Erythroblast (primary cell): ENCODE data around the gene EGR4.

ENCODE experiments used
- DNase-seq, 2 experiments: peaks; one replicate each; lab custom pipeline; 2025; lab: John Stamatoyannopoulos, UW
- GATA1 ChIP-seq: IDR thresholded peaks from 2 replicates; pipeline ENCODE4 v1.6.1; 2011; ENCODE audit warnings: low read depth, mild to moderate bottlenecking, control low read depth, low read length, moderate library complexity
- POLR2A ChIP-seq: IDR thresholded peaks from 2 replicates; pipeline ENCODE4 v1.6.1; 2011; ENCODE audit warnings: mild to moderate bottlenecking, low read length

Gene EGR4

DNA sequence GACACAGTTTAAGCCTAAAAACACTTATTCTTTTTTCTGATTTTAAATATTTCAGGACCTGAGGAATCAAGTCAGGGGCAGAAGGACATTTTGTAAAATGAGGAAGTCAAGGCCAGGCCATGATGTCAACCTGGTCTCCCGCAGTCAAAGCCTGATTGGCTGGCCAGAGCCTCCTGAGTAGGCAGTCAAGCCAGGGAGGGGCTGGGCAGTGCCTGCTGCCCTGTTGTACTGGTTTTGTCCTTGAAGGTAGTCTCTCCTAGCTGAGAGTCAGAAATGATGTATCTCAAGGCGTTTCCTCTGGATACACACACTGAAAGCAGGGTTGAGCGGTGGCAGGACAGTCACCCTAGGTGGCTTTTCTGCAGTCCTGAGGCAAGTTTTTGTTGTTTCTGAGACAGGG, 39.4 kb downstream of the EGR4 start:
- TF ChIP-seq GATA1 = no peak
- DNase-seq = no peak

DNA sequence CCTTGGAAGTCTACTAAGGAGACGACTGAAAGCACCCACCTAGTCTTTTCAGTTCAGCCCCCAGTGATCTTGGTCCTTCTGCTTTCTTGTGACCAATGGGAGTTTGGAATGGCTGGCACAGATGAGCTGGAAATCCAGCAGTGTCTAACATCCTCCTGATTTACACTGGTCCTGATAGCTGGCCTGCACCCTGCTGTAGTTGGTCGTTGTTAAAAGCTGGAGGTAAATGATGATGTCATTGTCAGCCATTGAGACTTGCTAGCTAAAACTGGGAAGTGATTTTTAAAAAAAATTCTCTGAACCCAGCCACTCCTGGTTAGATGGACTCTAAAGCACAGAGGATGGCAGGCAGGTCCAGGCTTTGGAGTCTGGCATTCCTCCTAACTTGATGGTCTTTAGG, 39.9 kb downstream of the EGR4 start:
- TF ChIP-seq GATA1 (no peak), POLR2A (no peak)
- no peak for DNase-seq

DNA sequence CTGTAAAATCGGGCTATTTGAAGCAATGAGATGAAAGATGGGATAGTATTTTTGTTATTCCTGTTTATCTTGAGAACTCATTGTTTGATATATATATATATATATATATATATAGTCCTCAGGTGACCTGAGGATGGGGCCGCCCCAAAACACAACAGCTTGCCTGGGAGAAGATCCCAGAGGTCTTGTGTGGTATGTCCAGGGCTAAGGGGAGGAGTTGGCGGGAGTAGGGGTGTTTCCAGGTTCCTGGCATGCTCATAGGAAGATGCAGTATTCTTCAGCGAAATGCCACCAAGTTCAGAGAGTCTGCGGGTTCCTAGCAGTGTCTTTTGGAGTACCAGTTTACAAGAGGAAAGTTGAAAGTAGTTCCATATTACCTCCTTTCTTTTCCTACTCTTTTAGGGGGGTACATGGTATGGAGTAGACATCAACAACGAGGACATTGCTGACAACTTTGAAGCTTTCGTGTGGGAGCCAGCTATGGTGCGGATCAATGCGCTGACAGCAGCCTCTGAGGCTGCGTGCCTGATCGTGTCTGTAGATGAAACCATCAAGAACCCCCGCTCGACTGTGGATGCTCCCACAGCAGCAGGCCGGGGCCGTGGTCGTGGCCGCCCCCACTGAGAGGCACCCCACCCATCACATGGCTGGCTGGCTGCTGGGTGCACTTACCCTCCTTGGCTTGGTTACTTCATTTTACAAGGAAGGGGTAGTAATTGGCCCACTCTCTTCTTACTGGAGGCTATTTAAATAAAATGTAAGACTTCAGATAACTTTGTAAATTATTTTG, 40.9 kb downstream of the EGR4 start:
- TF ChIP-seq POLR2A (no peak), GATA1 (no peak)
- DNase-seq = no peak

DNA sequence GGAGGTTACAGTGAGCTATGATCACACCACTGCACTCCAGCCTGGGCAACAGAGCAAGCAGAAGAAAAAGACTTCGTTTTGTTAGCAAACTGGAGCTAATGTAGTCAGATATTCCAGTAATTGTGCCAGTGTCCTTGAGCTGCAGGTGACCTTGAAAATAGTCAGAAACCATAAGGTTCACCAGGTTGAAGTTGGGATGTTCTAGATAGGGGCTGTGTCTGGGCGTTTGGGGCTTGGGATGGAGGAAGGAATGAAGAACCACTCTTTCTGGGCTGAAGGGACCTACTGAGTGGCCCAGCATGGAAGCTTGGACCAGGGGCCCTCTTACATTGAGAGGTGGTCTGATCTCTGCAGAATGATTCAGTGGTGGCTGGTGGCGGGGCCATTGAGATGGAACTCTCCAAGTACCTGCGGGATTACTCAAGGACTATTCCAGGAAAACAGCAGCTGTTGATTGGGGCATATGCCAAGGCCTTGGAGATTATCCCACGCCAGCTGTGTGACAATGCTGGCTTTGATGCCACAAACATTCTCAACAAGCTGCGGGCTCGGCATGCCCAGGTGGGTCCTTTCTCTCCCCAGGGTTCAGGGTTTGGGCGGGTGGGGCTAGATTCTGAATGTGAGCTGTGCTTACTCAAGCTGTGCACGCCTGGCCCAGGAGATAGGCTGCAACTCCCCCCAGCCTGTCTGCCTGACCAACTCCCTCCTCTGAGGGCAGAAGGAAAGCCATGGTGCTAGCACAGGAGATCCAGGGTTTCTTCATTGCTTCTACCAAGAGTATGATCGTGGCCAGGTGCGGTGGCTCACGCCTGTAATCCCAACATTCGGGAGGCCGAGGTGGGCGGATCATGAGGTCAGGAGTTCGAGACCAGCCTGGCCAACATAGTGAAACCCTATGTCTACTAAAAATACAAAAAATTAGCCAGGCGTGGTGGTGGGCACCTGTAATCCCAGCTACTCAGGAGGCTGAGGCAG, 42.2 kb downstream of the EGR4 start:
- DNase-seq = no peak
- TF ChIP-seq GATA1 (no peak), POLR2A (no peak)

DNA sequence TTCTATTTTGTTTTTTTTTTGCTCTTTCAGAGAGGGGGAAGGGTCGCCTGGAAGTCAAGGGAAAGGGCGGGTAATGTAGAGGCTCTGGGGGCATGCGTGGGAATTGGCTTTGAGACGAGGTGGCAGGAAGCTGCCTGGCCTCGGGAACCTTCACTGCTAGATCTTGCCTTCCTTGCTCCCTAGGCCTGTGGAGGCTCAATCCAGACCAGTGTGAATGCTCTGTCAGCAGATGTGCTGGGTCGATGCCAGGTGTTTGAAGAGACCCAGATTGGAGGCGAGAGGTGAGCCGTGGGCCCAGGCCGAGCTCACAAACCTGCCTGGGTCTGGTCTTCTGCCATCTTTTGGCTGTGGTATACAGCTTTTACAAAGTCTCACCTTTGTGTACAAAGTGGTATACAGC, 43.7 kb downstream of the EGR4 start:
- DNase-seq = no peak
- TF ChIP-seq GATA1 (no peak), POLR2A (no peak)

DNA sequence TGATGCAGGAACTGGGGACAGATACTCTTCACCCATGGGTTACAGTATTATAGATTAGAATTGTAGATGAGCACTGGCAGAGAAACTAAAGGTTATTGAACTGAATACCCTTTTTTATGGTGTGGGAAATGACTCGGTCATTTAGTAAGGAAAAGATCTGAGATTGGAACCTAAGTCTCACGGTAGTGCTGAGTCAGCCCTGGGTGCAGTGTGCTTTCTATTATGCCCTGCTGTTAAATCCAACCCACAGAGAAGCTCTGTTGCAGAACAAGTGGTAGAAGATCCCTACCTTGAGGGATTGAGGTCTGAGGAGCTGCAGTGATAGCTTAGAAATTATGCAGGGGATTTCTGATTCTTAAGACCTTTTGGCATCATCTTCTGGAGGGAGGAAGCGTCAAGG, 46.5 kb downstream of the EGR4 start:
- no peak for TF ChIP-seq POLR2A
- no peak for TF ChIP-seq GATA1
- peak in 1 of 2 experiments; percentile 25 for DNase-seq

DNA sequence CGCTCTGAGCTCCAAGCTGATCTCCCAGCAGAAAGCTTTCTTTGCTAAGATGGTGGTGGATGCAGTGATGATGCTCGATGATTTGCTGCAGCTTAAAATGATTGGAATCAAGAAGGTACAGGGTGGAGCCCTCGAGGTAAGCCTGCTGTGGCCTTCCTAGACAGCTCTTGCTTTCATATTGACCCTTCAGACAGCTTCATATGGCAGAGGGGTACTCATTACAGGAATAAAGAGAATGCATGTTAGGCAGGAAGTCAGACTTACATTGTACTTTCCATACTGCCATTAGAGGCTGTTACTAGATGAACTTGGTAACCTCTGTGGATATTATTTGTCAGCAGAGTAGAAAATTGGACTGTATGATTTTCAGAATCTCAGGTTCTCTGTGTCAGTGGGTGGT, 48.8 kb downstream of the EGR4 start:
- DNase-seq = no peak
- TF ChIP-seq POLR2A (no peak), GATA1 (no peak)

DNA sequence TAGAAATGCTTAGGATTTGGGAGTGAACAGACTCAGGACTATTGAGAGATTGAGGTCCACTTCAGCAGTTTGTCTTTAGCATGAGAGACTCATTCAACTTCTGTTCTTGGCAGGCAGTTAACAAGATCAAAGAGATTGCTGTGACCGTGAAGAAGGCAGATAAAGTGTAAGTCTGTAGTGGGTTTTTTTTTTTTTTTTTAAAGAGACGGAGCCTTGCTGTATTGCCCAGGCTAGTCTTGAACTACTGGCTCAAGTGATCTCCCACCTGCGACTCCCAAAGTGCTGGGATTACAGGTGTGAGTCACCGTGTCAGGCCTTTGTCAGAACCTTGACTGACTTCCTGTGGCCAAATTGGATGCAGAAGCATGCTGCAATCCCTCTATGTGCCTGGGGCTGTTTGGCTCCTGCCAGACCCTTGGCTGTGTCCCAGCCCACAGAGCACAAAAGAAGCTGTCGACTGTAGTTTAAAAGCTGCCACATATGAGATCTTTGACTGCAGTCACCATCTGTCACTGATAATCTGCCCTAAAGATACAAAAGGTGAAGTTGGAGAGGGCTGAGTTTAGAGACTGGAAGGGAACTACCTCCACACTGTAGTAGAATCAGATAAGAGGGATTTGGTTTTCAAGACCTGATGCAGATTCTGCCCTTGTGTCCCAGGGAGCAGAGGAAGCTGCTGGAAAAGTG, 49.3 kb downstream of the EGR4 start:
- TF ChIP-seq GATA1 (no peak), POLR2A (no peak)
- DNase-seq = peak; percentile 33 to 71
